GM18519 (cell line): ENCODE data around the gene OSBPL5.

Experiments used
- ATAC-seq: cut with Tn5 transposase; IDR thresholded peaks from one replicate; pipeline ENCODE4 v1.9.1; 2021; ENCODE audit warnings: mild to moderate bottlenecking, moderate library complexity; ENCODE audit not compliant: unreplicated experiment, low FRiP score

Gene OSBPL5

DNA sequence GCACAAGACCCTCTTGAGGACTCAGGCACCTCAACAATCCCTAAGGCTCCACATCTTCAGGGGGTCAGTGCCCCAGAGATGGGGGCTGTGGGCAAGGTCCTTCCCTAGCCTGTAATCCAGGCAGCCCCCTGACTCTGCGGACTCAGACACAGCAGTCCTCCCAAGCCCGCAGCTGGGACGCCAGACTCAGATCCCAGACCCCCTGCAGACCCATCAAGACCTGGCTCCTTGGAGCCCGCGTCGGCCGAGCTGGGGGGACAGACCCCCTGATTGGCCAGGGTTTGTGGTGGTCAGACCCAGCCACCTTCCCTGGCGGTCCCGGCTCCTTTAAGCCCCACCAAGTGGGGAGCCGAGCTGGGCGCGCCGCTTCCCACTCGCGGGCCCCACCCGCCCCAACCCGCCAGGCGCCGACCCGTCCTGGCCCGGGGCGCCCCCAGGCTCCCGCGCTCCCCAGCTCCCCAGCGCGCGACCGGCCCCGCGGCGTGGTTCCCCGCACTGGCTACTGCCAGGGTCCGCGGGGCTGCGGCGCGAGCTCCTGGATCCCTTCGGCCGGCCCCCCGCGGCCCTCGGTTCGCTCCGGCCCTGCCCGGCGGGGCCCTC lies 458 bp downstream of the OSBPL5 start:
- ATAC-seq, result no peak

DNA sequence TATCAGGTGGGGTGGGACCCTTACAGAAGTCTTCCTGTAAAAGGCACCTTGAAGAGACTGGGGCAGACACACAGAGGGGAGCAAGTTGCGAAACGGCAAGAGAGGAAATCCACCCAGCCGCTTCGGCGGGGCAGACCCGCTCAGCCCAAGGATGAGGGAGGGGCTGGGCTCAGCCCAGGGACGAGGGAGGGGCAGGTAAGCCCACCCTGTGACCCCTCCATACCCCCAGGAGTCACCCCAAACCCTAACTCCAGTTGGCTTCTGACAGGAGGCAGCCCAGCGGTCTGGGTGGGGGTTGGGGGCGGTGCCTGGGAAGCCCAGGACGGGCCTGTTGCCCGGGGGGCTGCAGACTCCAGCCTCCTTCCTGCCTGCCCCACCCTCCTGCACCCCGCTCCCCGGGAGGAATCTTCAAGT lies 965 bp downstream of the OSBPL5 start:
- no peak for ATAC-seq

DNA sequence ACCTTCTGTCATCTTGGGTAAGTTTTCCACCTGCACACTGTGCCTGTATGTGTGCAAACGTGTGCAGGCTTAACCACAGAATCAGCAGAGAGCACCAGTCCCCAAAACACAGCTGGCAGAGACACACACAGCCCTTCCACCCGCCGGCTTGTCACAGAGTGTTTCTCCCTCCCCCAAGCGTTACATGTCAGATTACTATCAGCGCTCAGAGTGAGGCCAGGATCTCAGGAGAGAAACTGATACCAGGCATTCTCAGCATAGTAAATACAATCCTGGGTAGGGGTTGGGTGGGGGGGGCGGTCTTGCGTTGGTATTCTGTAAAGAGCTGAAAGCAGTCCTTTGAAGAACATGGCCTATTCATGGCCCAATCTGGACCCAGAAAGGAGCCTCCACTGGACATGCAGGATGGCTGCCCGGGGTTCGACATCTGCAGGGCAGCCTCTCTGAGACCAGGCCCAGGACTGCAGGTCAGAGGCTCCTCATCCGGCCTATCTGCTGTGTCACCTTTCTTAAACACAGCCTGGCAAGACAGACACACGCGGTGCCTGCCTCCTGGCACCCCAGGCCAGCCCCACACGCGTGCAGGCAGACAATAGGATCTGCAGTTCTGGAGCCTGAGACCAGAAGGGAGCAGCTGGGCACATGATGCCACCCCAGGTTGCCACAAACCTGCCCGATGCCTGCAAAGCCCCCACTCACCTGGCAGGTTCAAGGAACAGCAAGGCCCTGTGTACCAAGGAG lies 1.7 kb downstream of the OSBPL5 start:
- no peak for ATAC-seq

DNA sequence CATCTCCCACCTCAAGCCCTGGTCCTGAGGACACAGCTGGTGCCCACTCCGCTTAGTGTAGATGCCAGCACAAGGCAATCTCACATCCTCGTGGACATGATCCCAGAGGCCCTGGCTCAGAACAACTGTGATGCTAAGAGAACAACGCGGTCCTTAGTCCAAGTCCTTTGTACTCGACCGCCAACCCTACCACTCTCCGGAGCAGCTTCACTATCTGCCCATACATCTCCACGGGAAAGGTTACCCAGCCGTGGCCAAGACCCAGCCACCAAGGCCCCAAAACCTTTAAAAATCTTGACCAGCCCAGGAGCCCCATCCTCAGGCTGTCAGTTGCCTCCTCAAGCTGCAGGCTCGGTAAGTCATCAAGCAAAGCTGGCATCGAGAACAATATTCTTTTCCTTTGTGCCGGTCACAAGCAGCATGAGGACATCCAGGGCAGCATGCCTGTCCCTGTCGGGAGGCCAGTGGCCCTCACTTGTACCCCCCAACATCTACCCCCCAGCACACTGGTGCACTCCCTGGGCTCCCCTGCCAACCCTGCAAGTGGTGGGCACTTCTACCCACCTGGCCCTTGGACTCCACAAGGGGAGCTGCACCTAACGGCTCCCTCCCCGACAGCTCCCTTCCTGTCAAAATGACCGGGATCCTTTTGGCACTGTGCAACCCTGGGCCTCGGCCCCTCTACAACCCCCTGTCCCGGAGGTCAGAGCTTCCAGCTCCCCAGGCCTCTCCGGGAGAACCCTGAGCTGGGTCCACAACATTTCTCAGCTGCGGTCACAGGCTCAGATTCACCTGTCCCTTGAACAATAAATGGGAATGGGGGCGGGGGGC lies 2.5 kb downstream of the OSBPL5 start:
- no peak for ATAC-seq

GRCh38 chr11:3161720-3162409 lies 3.2 kb downstream of the OSBPL5 start:
- ATAC-seq, result no peak

- no peak for ATAC-seq
These were observed 3.8 kb downstream of the OSBPL5 start for GRCh38 chr11:3161309-3161708.

- no peak for ATAC-seq
These were observed 4.7 kb downstream of the OSBPL5 start for GRCh38 chr11:3160252-3161031.

- no peak for ATAC-seq
These were observed 5.6 kb downstream of the OSBPL5 start for GRCh38 chr11:3159296-3160190.

DNA sequence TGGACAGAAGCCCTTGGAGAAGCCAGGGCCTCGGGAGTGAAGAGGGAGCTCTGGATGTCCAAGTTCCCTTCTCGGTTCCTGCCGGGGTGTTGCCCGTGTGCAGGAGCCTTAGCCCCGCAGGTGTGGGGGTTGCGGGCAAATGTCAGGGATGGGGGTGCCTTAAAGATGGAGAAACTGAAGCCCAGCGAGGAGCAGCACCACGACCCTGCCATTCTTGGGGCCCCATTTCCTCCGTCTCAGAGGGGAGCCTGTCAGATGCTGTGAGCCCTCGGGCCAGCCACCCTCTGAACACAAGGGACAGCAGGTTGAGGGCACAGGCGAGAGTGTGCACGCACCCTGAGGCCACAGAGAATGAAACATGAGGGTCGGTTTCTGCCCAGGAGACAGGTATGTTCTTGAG lies 6.3 kb downstream of the OSBPL5 start:
- no peak for ATAC-seq

- no peak for ATAC-seq
These were observed 6.9 kb downstream of the OSBPL5 start for GRCh38 chr11:3158131-3158591.

- ATAC-seq, result no peak
These were observed 7.6 kb downstream of the OSBPL5 start for GRCh38 chr11:3157381-3158130.

DNA sequence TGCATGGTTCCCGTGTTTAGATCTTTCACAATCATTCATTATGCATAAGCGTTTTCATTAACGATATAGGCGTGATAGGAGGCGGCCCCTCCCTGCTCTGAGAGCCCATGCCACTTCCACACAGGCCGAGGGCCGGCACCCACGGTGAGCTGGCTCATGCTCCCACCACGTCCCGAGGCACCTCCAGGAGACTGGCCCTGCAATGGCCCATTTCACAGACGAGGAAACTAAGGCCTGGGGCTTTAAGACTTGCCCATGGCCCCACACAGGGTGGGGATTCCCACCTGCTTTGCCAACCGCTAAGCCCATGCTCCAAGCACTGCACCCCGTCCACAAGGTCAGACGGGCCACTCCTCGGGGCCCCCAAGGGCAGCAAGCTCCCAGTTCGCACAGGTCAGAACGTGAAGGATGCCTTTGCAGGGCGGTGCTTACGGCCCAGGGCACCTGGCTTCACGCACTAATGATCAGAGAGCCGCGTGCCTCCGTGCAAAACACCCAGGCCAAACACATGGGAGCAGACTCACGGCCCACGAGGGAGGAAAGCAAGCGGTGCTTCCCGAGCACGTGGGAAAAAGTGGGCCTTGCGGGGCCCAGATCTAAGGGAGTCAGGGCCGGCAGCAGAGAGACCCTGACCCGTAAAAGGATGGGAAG lies 8.3 kb downstream of the OSBPL5 start:
- no peak for ATAC-seq

DNA sequence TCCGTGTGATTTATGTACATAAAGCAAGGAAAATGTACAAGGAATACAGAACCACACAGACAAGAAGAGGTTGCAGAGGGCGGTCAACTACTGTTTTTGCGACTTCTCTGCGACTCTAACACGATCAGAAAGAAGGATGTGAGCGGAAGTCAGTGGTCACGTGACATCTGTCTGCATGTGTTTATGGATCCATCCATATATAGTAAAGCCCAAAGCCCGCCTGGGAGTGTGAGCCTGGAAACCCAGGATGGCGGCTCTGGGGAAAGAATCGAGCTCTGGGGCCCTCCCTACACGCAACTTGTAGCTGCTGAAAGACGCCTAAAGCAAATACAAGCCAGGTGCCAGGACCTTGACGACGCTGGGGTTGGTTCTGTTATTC lies 8.8 kb downstream of the OSBPL5 start:
- ATAC-seq, result no peak

GRCh38 chr11:3155691-3156258 lies 9.3 kb downstream of the OSBPL5 start:
- ATAC-seq, result no peak

DNA sequence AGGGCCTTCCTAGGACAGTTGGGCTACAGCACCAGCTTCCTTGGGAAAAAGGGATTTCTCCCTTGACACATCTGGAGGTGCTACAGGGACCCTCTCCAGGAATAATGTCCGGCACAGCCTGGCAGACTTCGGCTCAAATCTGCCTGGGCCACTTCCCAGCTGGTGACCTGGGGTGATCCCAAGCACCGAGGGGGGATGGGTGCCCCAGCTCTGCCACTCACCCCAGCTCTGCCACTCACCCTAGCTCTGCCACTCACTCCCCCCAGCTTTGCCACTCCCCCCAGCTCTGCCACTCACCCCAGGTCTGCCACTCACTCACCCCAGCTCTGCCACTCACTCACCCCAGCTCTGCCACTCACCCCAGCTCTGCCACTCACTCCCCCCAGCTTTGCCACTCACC lies 9.9 kb downstream of the OSBPL5 start:
- ATAC-seq, result no peak

DNA sequence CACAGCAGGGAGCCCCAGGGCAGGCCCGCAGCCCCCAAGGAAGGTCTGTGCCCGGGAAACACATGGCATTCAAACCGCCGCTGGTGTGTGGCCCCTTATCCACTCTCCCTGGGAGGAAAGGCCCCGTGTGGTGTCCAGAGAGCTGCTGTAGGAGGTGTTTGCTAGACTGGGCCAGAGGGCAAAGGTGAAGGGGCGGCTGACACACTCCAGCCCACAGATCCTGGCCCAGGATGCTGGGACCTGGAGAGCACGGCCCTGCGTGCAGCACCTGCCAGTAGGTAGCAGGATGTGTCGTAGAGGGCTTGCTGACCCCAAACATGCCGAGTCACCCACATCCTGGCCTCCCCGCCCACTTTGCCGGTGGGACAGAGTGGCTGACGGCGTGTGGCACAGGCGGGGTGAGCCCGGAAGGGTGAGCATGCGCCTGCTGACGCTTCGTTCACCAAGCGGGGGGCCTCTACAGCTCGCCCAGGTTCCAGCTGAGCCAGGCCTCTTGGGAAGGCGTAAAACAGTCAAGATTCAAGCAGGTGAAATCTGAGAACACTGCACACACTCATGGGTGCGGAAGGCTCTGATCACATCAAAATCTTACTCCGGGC lies 11.0 kb downstream of the OSBPL5 start:
- ATAC-seq, result no peak

DNA sequence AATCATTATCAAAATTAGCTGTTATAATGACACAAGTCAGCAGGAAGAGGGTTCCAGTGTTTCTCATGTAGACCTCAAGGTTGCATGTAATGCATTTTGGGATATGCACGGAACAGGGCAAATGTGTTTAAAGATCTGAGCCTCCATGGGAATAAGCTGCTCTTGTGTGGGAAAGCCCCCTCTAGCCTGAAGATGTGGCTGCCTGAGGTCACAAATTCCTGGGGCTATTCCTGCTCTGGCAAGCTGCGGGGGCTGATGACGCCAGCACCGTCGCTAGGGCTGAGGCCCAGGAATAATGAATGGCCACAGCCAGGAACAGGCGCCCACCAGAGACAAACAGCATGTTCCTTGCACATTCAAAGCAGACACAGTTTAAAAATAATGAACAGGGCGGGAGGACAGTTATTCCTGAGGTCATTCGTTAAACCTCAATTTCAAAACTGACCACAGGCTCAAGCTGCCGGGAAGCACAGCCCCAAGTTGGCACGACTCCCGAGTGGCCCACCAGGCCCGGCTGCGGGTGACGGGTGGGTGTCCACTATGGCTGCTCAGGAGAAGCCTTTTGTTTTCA lies 11.7 kb downstream of the OSBPL5 start:
- no peak for ATAC-seq
